Keratinocyte (primary cell): ENCODE measurements around the gene FTO. TPM values are rescaled to one million over a fixed set of nuclear protein-coding genes. Genes with fewer than 3 reads are reported as not detected.

Source experiments
- DNase-seq: peaks from one replicate; pipeline ENCODE4 v3.0.0-alpha.2; 2011; ENCODE audit warnings: low read depth, missing footprints, low spot score
- FAIRE-seq: peaks from 2 replicates; lab custom pipeline; 2011; peaks lifted over from hg19 to GRCh38; lab: Jason Lieb, UNC
- H2AFZ ChIP-seq: 2 replicates; pipeline ENCODE4 v1.6.0; 2012; ENCODE audit warnings: low read length, control low read depth, inconsistent platforms; ENCODE audit not compliant: control insufficient read depth
- H3K27ac ChIP-seq: 2 replicates; pipeline ENCODE4 v1.5.1; 2011; ENCODE audit warnings: low read length; ENCODE audit not compliant: control insufficient read depth, insufficient read depth
- H3K27me3 ChIP-seq: 3 replicates; pipeline ENCODE4 v1.6.0; 2011; ENCODE audit warnings: low read length; ENCODE audit not compliant: control insufficient read depth, insufficient read depth; ENCODE audit errors: extremely low read depth
- H3K36me3 ChIP-seq, 2 experiments: 2 replicates in 1 of 2; 3 replicates in 1 of 2; pipeline ENCODE4 v1.5.1; 2011; ENCODE audit warnings: low read length in 2 of 2, mild to moderate bottlenecking in 1 of 2; ENCODE audit not compliant: control insufficient read depth in 2 of 2, insufficient read depth in 2 of 2; ENCODE audit errors: extremely low read depth in 1 of 2
- H3K4me1 ChIP-seq: 3 replicates; pipeline ENCODE4 v1.5.1; 2011; ENCODE audit warnings: low read length; ENCODE audit not compliant: control insufficient read depth, insufficient read depth; ENCODE audit errors: extremely low read depth
- H3K4me2 ChIP-seq: 3 replicates; pipeline ENCODE4 v1.6.0; 2011; ENCODE audit warnings: low read depth, low read length; ENCODE audit not compliant: control insufficient read depth, insufficient read depth; ENCODE audit errors: extremely low read depth
- H3K4me3 ChIP-seq, 3 experiments: fragments of 200-600 bp in 1 of 3; sonication (generic) in 1 of 3; 2 replicates in 2 of 3; 3 replicates in 1 of 3; pipeline ENCODE4 v1.5.1; 2011 to 2016; ENCODE audit warnings: low read length in 3 of 3, mild to moderate bottlenecking in 3 of 3, control low read depth in 2 of 3, inconsistent platforms in 1 of 3, low read depth in 1 of 3, mixed read lengths in 1 of 3, mixed run types in 1 of 3, moderate library complexity in 1 of 3; ENCODE audit not compliant: control insufficient read depth in 2 of 3, insufficient read depth in 2 of 3; ENCODE audit errors: extremely low read depth in 1 of 3
- H3K79me2 ChIP-seq: 2 replicates; pipeline ENCODE4 v1.6.0; 2012; ENCODE audit warnings: low read length; ENCODE audit not compliant: control insufficient read depth, insufficient read depth
- H3K9ac ChIP-seq: 3 replicates; pipeline ENCODE4 v1.6.0; 2011; ENCODE audit warnings: low read length; ENCODE audit not compliant: control insufficient read depth, insufficient read depth; ENCODE audit errors: extremely low read depth
- H3K9me1 ChIP-seq: 3 replicates; pipeline ENCODE4 v1.6.0; 2011; ENCODE audit warnings: low read length; ENCODE audit not compliant: control insufficient read depth, insufficient read depth; ENCODE audit errors: extremely low read depth
- H3K9me3 ChIP-seq: 2 replicates; pipeline ENCODE4 v1.5.1; 2012; ENCODE audit warnings: low read depth, low read length; ENCODE audit not compliant: control insufficient read depth
- H4K20me1 ChIP-seq: 3 replicates; pipeline ENCODE4 v1.6.0; 2011; ENCODE audit warnings: low read length; ENCODE audit not compliant: control insufficient read depth, insufficient read depth; ENCODE audit errors: extremely low read depth
- CTCF ChIP-seq, 3 experiments: IDR thresholded peaks in 1 of 3; conservative IDR thresholded peaks in 1 of 3; optimal IDR thresholded peaks in 1 of 3; 2 replicates in 2 of 3; 3 replicates in 1 of 3; pipeline versions ENCODE3 to v1.5.1; 2011; ENCODE audit warnings: low read length in 3 of 3, mild to moderate bottlenecking in 3 of 3, moderate library complexity in 2 of 3, control low read depth in 1 of 3, inconsistent platforms in 1 of 3; ENCODE audit not compliant: insufficient read depth in 2 of 3; ENCODE audit errors: extremely low read depth in 1 of 3
- EZH2 ChIP-seq: IDR thresholded peaks from one replicate; pipeline ENCODE4 v1.6.1; 2012; ENCODE audit warnings: inconsistent platforms, mild to moderate bottlenecking, low read length, moderate library complexity
- dilution Hi-C: fragments of 300-500 bp; cut with MboI; formaldehyde crosslinking; loops from one replicate; pipeline ENCODE4 v1.7.0; 2020; ENCODE audit warnings: low sequenced_read_pairs; ENCODE audit not compliant: extremely low pct_ligation_motif_present
- polyA plus RNA-seq, 5 experiments: library from polyadenylated mRNA; depleted of rRNA in 3 of 5; stranded (reverse) in 3 of 5; stranded (forward) in 1 of 5; unstranded in 1 of 5; fragments of >200 nt; gene quantifications; 1 replicate in 1 of 5; 2 replicates in 3 of 5; 3 replicates in 1 of 5; pipeline versions ENCODE4 v1.2.1 to v1.2.3, GENCODE V29; 2011 to 2012; ENCODE audit warnings: missing spikeins in 2 of 5, low read depth in 1 of 5, low replicate concordance in 1 of 5

FTO gene
- polyA plus RNA-seq, 1 donor (not counting 4 experiments of a cell fraction or from before 2014, with no cell fraction given) = 56.4 TPM

- Histone ChIP-seq H3K79me2 (no peaks in the 10 kb centered on the region), H3K9ac (no peak overlapping the region), H3K9me3 (no peaks in the 10 kb centered on the region), H3K4me2 (no peak overlapping the region), H3K27me3 (no peaks in the 10 kb centered on the region), H2AFZ (no peak overlapping the region), H3K36me3 (no peaks in the 10 kb centered on the region), H3K9me1 (no peaks in the 10 kb centered on the region), H3K4me3 (no peak overlapping the region), H3K27ac (no peak overlapping the region), H3K4me1 (no peaks in the 10 kb centered on the region), H4K20me1 (no peaks in the 10 kb centered on the region)
- no peak for FAIRE-seq
- dilution Hi-C loops = no loop called here
- TF ChIP-seq CTCF (optimal IDR thresholded peaks at IDR 0.05 in 1 of 3, IDR thresholded peaks at IDR 0.05 in 1 of 3, conservative IDR thresholded peaks at IDR 0.05 in 1 of 3; ENCODE audit: extremely low read depth in 1 of 3, insufficient read depth in 2 of 3, low read length in 3 of 3) (no peak), EZH2 (no peak)
- DNase-seq = no peak
Observed at GRCh38 chr16:53678155-53678554, 25.8 kb upstream of the FTO start.

DNA sequence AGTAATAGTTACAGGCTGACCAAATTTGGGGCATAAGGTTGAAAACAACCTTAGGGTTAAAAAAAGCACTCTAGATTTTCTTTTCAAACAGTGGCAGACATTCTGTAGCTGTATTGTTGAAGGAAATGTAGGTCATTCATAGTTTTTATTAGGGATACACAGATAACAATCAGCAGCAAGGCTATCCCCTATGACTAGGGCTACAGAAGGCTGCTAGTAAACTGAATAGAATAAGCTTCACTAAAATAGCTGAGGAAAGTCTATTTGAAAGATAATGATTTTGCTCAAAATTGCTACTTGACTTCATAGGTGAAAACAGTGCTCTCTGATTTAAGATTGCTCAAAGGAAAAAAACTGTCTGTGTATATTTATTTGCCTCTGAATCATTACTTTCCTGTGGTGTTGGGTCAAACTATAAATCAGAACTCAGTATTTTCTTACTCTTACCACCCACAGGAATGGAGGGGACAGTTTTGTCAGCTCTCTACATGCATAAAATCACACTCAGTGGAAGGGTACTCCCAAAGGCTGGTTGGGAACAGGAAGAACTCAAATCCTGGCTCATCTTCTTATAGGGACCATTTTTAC, 25.1 kb upstream of the FTO start:
- dilution Hi-C loops = no loop called here
- no peak overlapping the region for H3K9ac ChIP-seq

More for the DNA sequence above, 25.1 kb upstream of the FTO start:
- no peaks in the 10 kb centered on the region for H3K4me1 ChIP-seq
- H3K4me3 ChIP-seq = no peak overlapping the region
- H3K79me2 ChIP-seq = no peaks in the 10 kb centered on the region
- H2AFZ ChIP-seq = no peak overlapping the region
- TF ChIP-seq CTCF (optimal IDR thresholded peaks at IDR 0.05 in 1 of 3, IDR thresholded peaks at IDR 0.05 in 1 of 3, conservative IDR thresholded peaks at IDR 0.05 in 1 of 3; ENCODE audit: extremely low read depth in 1 of 3, insufficient read depth in 2 of 3, low read length in 3 of 3) = no peak
- no peak for TF ChIP-seq EZH2
- FAIRE-seq = no peak
- H3K9me1 ChIP-seq = no peaks in the 10 kb centered on the region
- no peaks in the 10 kb centered on the region for H3K27me3 ChIP-seq
- DNase-seq = no peak
- H4K20me1 ChIP-seq = no peaks in the 10 kb centered on the region
- H3K27ac ChIP-seq = no peak overlapping the region
- no peaks in the 10 kb centered on the region for H3K36me3 ChIP-seq
- H3K9me3 ChIP-seq = no peaks in the 10 kb centered on the region
- H3K4me2 ChIP-seq = no peak overlapping the region
